NCI-H2107 treated with DMSO at 0.1 percent for 48 hours (cell line): ENCODE data around the gene SSH3.
"Not testable (repeated sequence)": the region's sequence is repeated elsewhere in the genome, so short reads cannot be mapped to it uniquely, and the experiment has no call there.

ENCODE experiments used
- DNase-seq: peaks from one replicate; lab custom pipeline; 2025; ENCODE audit not compliant: unreplicated experiment; lab: John Stamatoyannopoulos, UW

SSH3 gene

DNA sequence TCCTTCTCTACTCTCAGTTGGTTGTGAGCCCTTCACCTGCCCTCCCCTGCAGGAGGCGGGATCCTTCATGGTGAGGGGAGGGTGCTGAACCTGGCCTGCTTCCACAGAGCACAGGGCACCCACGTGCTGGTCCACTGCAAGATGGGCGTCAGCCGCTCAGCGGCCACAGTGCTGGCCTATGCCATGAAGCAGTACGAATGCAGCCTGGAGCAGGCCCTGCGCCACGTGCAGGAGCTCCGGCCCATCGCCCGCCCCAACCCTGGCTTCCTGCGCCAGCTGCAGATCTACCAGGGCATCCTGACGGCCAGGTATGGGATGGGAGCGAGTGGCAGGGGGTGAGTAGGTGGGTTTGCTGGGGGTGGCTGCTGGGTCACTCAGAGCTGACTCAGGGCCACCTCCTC lies 6.3 kb downstream of the SSH3 start:
- DNase-seq, result no peak

DNA sequence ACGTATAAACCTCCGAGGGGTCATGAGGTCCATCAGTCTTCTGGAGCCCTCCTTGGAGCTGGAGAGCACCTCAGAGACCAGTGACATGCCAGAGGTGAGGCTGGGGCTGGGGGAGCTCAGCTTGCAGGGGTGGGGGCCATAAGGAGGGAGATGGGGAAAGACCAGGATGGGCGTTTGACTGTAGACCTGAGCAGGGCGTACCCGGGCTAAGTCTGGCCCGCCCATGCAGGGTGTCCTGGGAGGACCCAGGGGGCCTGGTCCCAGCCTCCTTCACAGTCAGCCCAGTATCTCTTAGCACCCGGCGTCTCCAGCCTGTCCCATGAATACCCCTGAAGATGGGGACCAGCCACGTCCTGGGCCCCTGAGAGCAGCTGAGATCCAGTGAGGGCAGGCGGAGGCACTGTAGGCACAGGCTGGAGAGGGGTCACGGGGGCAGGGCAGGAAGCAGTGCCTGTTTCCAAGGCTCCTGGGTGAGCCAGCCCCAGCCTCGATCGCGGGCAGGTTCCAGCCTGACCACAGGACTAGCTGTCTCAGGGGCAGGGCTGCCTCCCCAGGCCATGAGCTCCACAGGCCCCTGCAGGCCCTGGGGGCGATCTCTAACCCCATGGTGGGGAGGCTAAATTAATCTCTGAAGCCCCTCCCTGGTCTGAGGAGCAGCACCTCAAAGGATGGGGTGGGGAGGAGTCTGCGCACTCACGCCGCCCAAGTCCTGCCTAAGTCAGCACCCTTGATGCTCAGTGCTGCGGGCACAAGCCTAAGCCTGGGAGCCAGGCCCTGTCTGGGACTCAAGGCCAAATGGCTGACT lies 7.1 kb downstream of the SSH3 start:
- no peak for DNase-seq

DNA sequence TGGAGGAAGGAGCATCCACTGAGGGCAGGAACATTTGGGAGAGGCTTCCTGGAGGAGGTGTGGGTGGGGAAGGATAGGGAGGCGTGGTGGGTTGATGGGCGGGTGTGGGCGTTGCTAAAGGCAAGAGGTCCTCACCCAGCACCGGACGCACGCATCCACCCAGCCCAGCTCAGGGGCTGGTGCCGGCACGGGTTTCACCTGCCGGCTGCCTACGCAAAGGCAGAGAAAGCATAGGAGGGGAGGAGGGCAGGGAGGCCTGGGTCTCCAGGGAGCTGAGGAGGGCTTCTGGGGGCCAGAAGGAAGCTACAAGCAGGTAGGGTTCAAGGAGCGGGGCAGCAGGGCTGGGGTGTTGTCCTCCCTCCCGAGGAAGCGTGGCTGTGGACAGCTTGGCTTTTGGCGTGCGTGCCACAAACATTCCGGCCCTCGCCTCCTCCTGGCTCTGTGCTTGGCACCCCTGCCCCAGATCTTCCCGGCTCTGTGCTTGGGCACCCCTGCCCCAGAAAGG lies 7.8 kb downstream of the SSH3 start:
- no peak for DNase-seq

DNA sequence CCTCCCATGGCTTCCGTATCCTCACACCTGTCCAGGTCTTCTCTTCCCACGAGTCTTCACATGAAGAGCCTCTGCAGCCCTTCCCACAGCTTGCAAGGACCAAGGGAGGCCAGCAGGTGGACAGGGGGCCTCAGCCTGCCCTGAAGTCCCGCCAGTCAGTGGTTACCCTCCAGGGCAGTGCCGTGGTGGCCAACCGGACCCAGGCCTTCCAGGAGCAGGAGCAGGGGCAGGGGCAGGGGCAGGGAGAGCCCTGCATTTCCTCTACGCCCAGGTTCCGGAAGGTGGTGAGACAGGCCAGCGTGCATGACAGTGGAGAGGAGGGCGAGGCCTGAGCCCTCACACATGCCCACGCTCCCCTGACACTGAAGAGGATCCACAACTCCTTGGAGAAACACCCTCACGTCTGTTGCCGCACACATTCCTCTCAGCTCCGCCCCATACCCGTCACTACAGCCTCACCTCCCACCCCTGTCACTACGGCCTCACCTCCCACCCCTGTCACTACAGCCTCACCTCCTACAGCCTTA lies 8.3 kb downstream of the SSH3 start:
- DNase-seq, result no peak

DNA sequence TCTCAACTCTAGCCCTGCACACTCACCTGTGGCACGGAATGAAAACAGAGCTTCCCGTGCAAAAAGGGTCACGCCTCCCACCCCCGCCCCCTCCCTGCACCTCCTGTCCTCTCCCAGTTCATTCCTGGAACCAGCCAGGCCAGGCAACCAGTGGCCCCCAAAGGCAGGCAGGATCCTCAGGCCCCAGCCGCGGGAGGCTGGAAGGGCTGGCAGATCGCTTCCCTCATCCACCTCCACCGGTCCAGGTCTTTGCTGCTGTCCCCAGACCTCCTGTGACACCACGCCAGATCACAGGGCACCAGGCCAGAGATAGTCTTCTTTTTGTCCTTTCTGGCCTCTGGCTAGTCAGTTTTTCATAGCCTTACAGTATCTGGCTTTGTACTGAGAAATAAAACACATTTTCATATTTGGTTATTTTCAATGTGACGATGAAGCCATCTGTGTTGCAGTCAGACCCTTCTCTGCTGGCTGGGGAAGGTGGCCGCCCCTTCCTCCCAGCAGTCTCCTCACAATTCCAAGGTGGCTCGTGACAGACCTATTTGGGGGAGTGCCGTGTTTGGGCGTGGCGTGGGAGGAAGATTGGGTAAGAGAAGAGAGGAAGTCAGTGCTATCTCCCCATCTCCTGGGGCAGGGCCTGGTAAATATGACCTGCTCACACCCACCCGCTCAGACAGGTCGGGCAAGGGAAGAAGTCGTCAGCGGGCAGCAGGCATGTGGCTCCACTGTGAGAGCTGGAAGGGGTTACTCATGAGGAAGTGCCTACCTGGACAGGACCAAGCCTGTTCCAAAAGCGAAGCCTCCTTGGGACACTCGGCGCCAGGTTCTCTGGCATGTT lies 9.1 kb downstream of the SSH3 start:
- DNase-seq, result no peak

DNA sequence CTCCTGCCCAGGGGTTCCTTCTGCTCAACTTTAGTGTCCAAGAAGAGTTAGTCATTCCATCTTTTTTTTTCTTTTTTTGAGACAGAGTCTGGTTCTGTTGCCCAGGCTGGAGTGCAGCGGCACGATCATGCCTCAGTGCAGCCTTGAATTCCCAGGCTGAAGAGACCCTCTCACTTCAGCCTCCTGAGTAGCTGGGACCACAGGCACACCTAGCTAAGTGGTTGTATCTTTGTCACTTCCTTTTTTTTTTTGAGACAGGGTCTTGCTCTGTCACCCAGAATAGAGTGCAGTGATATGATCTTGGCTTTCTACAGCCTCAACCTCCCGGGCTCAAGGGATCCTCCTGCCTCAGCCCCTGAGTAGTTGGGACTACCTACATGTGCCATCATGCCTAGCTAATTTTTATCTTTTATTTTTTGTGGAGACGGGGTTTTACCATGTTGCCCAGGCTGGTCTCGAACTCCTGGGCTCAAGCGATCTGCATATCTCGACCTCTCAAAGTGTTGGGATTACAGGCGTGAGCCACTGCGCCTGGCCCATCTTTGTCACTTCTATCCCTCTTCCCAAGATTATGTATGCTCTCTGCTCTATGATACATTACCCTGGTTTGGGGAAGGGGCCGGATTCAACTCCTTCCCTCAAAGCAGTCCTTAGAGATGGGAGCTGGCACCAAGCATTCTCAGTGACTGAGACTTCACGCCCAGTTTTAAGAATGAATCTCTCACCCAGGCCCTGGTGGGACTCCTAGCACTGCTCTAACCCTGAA lies 10.0 kb downstream of the SSH3 start:
- DNase-seq, result no peak

DNA sequence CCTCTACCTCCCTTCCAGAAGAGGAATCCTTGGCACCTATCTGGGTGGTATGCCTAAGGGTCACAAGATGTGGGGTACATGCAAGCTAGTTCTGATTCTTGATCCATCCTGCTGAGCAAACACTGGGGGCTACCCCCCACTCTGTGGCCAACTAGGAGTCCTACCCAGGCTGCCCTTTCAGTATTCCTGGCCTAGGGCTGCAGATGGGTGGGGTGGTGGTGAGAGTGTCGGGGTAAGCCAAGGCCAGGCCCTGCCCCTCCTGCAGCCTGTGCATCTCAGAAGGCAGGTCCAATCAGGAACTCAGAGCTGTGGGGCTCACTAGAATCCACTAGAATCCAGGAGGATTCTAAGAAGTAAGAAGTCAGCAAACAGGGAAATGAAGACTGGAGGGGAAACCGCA lies 10.9 kb downstream of the SSH3 start:
- DNase-seq, result no peak

DNA sequence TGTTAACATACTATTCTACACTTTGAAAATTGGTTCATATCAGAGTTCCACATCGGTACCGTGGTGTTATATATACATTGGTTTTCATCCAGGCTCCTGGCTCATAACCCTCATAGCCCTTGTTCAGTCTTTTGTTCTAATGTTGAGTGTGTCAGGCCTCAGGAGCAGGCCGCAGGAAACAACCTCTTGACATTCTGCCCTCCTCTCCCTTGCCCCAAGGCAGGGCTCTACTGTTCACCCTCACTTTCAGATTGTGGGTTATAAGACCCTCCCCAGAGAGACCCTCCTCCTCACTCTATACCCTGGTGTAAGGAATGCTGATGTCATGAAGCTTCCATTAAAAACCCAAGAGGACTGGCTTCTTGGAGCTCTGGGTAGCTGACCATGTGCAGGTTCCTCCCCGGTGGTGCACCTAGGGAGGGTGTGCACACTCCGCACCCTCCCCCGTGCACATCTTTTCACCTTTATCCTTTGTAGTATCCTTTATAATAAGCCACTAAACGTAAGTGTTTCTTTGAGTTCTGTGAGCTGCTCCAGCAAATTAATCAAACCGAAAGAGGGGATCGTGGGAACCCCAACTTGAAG lies 12.1 kb downstream of the SSH3 start:
- no peak for DNase-seq

DNA sequence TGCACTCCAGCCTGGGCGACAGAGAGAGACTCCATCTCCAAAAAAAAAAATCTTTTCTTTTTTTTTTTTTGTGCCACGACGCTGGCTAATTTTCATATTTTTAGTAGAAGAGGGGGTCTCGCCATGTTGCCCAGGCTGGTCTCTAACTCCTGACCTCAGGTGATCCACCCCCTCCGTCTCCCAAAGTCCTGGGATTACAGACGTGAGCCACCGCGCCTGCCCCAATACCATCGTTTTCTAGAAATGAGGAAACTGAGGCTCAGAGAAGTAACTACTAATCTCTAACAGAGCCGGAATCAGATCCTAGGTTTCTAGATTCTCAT lies 13.5 kb downstream of the SSH3 start:
- DNase-seq, result no peak

DNA sequence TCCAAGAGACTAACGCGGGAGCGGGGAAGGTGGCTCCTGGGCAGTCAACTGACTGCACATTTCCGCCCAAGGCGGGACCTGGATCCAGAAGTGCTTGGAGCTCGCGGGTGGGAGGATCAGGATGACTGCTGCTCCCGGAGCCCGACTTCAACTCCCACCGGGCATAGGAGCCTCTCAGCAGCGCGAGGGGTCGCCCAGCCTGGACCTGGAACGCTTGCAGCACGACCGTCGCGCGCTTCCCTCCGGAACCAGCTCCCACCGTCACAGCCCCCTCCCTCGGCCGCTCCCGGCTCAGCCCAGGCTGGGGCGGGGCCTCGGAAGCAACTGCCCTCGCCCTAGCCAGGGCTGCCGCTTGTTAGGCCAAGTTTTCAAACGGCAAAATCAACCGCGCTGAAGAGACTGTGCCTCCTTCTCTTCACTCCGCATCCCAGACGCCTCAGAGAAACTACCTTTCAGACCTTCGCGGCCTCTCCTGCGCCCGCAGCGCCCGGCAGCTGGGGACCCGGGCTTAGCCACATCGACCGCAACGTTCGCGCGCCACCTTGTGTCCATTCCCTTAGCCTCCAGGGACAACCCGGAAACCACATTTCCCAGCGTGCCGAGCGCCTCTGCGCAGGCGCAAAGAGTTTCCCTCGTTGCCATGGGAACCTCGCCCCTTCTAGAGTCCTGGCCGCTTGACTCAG lies 14.0 kb downstream of the SSH3 start:
- DNase-seq, result peak; percentile 94

DNA sequence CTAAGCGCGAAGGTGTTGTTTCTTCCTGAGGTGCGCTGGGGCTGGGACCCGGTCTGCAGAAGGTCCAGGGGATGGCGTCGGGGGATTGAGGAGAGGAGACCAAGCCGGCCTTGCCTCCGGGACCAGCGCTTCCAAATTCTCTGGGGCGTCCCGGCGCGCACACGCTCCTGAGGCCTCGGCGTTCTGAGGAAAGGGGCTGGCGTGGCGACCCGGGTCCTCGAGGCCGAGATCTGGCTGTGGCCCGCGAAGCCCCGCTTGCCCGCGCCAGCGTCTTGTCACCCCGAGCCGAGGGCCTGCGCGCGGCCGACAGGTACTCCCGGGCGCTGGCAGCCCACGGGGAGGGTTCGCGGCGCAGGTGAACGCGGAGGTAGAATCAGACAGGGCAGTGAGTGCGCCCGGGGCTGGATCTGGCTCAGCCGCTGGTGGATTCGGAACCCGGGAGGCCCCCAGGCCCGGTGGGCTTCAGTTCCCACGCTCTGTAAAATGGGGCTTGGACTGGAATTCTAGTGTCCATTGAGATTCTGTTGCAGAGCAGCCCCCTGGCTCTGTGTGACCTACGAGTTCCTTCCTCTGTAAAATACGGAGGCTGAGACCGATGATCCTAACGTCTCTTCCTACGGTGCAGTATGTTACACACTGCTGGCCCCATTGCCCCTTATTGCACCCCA lies 14.7 kb downstream of the SSH3 start:
- DNase-seq, result no peak

DNA sequence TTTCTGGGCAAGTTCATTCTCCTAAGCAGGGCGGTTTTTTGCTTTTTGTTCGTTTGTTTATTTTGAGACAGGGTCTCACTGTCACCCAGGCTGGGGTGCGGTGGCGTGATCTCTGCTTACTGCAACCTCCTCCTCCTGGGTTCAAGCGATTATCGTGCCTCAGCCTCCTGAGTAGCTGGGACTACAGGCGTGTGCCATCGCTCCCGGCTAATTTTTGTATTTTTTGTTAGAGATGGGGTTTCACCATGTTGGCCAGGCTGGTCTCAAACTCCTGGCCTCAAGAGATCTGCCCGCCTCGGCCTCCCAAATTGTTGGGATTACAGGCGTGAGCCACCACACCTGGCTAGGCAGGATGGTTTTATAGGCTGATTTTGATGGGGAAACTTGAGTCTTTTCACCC lies 15.5 kb downstream of the SSH3 start:
- not testable (repeated sequence) for DNase-seq

DNA sequence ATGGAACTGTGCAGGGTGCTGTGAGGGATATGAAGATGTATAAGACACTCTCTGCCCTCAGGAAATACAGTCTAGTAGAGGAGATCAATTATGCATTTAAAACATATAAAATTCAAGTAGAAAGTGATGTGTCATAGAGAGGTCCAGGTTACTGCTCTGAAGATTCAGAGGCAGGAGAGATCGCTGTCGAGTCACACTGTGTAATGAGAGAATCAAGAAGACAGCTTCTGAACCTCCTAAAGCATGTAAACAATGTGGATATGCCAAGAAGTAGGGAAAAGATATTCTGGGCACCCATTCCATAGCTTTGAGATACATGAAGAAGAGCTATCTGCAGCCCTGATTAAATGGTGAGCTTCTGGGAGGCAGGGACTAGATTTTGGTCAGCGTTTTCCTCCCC lies 16.7 kb downstream of the SSH3 start:
- DNase-seq, result no peak

DNA sequence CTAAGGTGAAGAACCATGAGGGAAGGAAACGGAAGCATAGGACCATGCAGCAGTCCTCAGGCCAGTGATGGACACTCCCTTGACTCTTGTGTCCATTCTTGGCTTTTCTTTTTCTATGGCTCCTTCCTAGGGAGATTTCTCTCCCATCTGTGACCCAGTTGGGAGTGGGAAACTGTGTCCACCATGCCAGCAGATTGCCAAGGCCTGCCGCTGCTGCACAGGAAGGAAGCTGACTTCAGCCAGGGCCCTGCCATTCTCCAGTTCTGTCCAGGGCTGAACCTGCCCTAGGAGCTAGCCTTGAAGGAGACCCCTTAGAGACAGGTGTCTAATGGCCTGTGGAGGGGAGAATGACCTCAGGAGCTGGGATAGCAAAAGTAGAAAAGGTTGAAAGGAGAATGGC lies 17.4 kb downstream of the SSH3 start:
- no peak for DNase-seq

DNA sequence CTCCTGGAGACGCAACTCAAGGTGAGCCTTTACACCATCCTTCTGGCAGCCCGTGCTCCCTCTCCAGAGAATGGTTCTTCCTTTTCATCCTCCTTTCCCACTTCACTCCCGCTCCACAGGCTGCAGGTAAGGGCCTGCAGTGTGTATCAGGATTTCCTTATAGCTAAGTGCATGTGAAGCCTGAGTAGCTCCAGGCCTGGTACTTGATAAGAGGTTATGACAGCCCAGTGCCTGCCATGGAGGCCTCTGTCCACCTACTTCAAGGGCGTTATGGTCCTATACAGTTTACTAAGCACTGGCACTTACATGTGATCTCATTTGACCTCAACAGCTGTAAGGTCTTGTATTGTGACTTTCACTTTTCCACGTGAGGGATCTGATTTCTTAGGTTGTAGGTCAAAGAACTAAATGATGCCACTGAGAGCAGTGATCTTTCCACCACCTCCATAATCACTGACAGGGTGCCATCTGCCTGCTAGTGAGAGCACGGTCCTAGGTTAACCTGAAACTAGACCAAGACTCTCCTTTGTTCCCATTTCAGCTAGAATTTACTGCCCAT lies 18.1 kb downstream of the SSH3 start:
- no peak for DNase-seq

DNA sequence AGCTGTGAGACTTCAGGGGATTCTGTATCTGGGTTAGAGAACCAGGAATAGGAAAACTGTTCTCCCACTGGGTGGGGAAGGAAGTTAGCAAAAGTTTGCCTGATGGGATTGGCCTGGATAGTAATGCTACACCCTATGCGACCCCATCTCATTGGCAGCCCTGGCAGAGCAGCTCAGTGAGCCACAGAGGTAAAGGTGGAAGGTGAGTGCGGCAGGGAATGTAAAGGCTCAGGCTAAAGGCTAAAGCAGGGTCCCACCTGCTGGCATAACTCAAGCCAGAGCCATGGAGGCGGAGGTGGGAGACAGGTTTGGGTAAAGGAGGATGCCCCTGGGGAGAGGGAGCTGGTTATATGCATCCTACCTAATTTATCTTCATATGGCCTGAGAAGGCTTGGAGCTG lies 18.7 kb downstream of the SSH3 start:
- no peak for DNase-seq

DNA sequence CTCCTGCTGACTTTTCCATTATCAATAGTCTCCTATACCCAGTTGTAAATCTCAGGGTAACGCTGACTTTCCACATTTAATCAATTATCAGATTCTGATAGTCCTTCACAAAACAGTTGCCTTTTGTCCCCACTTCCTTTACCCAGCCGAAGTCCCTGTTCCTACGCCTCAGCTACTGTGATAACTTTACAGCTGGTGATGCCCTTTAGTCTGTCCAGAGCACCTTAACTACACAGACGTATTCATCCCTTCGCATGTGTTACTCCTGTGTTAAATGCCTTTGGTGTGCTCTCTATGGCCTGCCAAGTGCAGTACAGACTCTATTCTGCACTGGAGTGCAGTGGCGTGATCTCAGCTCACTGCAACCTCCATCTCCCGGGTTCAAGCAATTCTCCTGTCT lies 20.2 kb downstream of the SSH3 start:
- DNase-seq, result no peak

DNA sequence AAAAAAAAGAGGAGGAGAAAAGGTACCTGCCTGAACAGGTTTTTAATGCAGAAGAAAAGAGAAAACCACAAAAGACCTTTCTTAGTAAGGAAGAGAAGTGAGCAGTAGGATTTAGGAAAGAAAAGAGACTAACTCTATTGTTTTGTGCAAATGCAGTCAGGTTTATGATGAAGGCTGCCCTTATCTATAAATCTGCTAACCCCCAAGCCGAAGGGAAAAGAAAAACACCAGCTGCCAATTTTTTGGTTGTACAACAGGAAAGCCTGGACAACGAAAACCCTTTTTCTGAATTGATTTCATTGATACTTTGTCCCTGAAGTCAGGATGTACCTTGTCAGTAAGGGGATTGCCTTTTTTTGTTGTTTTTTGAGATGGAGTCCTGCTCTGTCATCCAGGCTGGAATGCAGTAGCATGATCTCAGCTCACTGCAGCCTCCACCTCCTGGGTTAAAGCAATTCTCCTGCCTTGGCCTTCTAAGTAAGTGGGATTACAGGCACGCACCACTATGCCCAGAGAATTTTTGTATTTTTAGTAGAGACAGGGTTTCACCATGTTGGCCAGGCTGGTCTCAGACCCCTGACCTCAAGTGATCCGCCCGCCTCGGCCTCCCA lies 28.9 kb downstream of the SSH3 start:
- DNase-seq, result no peak

DNA sequence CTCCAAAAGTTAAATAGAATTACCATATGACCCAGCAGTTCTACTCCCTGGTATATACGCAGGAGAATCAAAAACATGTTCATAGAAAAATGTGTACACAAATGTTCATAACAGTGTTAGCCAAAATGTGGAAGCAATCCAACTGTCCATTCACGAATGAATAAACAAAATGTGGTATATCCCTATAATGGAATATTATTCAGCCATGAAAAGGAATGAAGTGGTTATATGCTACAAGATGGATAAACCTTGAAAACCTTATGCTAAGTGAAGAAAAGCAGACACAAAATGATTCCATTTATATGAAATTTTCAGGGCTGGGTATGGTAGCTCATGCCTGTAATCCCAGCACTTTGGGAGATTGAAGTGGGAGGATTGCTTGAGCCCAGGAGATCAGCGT lies 33.9 kb downstream of the SSH3 start:
- no peak for DNase-seq
